ENCODE results near the gene ST8SIA2.

DNA sequence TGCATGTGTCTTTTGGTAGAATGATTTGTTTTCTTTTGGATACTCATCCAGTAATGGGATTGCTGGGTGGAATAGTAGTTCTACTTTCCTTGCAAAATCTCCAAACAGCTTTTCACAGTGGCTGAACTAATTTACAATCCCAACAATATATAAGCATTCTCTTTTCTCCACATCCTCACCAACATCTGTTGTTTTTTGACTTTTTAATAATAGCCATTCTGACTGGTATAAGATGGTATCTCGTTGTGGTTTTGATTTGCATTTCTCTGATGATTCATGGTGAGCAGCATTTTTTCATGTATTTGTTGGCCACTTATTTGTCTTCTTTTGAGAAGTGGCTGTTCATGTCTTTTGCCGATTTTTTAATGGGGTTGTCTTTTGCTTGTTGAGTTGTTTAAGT lies 55.8 kb downstream of the ST8SIA2 start:
- TF ChIP-seq MEF2A (IDR thresholded peaks at IDR 0.05; ENCODE audit: borderline replicate concordance, low read depth) (no peak), MXI1 (IDR thresholded peaks at IDR 0.05; ENCODE audit: low read depth, low read length) (no peak), GATA2 (CRISPR knock-in tag; IDR thresholded peaks at IDR 0.05) (no peak), RAD21 (IDR thresholded peaks at IDR 0.05; ENCODE audit: low read length) (no peak), FOXM1 (IDR thresholded peaks at IDR 0.05; ENCODE audit: low read depth) (no peak), POLR2AphosphoS5 (IDR thresholded peaks at IDR 0.05; ENCODE audit: low read depth, low read length) (no peak), TAF1 (IDR thresholded peaks at IDR 0.05; ENCODE audit: borderline replicate concordance, low read depth, low read length) (no peak)
- TF ChIP-seq, protein P1, sequence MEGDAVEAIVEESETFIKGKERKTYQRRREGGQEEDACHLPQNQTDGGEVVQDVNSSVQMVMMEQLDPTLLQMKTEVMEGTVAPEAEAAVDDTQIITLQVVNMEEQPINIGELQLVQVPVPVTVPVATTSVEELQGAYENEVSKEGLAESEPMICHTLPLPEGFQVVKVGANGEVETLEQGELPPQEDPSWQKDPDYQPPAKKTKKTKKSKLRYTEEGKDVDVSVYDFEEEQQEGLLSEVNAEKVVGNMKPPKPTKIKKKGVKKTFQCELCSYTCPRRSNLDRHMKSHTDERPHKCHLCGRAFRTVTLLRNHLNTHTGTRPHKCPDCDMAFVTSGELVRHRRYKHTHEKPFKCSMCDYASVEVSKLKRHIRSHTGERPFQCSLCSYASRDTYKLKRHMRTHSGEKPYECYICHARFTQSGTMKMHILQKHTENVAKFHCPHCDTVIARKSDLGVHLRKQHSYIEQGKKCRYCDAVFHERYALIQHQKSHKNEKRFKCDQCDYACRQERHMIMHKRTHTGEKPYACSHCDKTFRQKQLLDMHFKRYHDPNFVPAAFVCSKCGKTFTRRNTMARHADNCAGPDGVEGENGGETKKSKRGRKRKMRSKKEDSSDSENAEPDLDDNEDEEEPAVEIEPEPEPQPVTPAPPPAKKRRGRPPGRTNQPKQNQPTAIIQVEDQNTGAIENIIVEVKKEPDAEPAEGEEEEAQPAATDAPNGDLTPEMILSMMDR (IDR thresholded peaks at IDR 0.05), result no peak
- TF ChIP-seq, protein P2, sequence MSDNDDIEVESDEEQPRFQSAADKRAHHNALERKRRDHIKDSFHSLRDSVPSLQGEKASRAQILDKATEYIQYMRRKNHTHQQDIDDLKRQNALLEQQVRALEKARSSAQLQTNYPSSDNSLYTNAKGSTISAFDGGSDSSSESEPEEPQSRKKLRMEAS (IDR thresholded peaks at IDR 0.05; ENCODE audit: low read depth), result no peak
- TF ChIP-seq, protein P3, sequence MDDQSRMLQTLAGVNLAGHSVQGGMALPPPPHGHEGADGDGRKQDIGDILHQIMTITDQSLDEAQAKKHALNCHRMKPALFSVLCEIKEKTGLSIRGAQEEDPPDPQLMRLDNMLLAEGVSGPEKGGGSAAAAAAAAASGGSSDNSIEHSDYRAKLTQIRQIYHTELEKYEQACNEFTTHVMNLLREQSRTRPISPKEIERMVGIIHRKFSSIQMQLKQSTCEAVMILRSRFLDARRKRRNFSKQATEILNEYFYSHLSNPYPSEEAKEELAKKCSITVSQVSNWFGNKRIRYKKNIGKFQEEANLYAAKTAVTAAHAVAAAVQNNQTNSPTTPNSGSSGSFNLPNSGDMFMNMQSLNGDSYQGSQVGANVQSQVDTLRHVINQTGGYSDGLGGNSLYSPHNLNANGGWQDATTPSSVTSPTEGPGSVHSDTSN (IDR thresholded peaks at IDR 0.05), result no peak
